CD4-positive, alpha-beta T cell (primary cell): ENCODE measurements around the gene AMIGO2. TPM values are rescaled to one million over a fixed set of nuclear protein-coding genes. Genes with fewer than 3 reads are reported as not detected.

ENCODE experiments used
- ATAC-seq: fragments of 200-7000 bp; cut with Tn5 transposase; one replicate; pipeline ENCODE4 v1.10.0; 2022; ENCODE audit warnings: mild to moderate bottlenecking; ENCODE audit not compliant: poor library complexity
- CTCF ChIA-PET: fragments of 350-600 bp; sonication (Branson Sonifier 250); formaldehyde crosslinking; loops from one replicate; lab custom pipeline; 2021; ENCODE audit warnings: antibody characterized with exemption, inconsistent platforms; lab: Charles Lee
- POLR2A ChIA-PET: fragments of 350-600 bp; sonication (Branson Sonifier 250); formaldehyde crosslinking; loops from one replicate; lab custom pipeline; 2021; ENCODE audit warnings: antibody characterized with exemption, inconsistent platforms; lab: Charles Lee
- DNase-seq, 14 experiments: peaks; one replicate each; pipeline ENCODE4 v3.0.0-alpha.2; 2013 to 2020; ENCODE audit warnings: mixed read lengths in 2 of 14
- H3K27ac ChIP-seq, 2 donors: one replicate each; pipeline versions ENCODE4 v1.5.1 to v1.7.0; 2013; ENCODE audit warnings: low read length in 2 of 2, low read depth in 1 of 2, mild to moderate bottlenecking in 1 of 2
- H3K27me3 ChIP-seq, 2 experiments: 1 replicate in 1 of 2; 2 replicates in 1 of 2; pipeline versions ENCODE4 v1.6.1 to v1.7.0; 2013; ENCODE audit warnings: low read length in 2 of 2, control low read depth in 1 of 2, mild to moderate bottlenecking in 1 of 2, moderate library complexity in 1 of 2; ENCODE audit not compliant: insufficient read depth in 2 of 2, control insufficient read depth in 1 of 2
- H3K36me3 ChIP-seq: one replicate; pipeline ENCODE4 v1.6.1; 2013; ENCODE audit warnings: low read length, control low read depth; ENCODE audit not compliant: insufficient read depth
- H3K4me1 ChIP-seq: one replicate; pipeline ENCODE4 v1.6.1; 2013; ENCODE audit warnings: low read length, control low read depth; ENCODE audit not compliant: insufficient read depth
- H3K4me3 ChIP-seq: one replicate; pipeline ENCODE4 v1.5.1; 2013; ENCODE audit warnings: mild to moderate bottlenecking, low read length, moderate library complexity
- H3K9me3 ChIP-seq, 2 experiments: 1 replicate in 1 of 2; 2 replicates in 1 of 2; pipeline versions ENCODE4 v1.6.1 to v1.7.0; 2013; ENCODE audit warnings: low read length in 2 of 2, mild to moderate bottlenecking in 2 of 2, control low read depth in 1 of 2, moderate library complexity in 1 of 2; ENCODE audit not compliant: control insufficient read depth in 1 of 2, insufficient read depth in 1 of 2
- H3K27ac Mint-ChIP-seq: one replicate; pipeline ENCODE4 v1.8.0; 2020; ENCODE audit warnings: mixed read lengths
- H3K27me3 Mint-ChIP-seq: one replicate; pipeline ENCODE4 v1.8.0; 2021; ENCODE audit warnings: mixed read lengths
- H3K36me3 Mint-ChIP-seq: one replicate; pipeline ENCODE4 v1.8.0; 2021; ENCODE audit warnings: low read depth, mixed read lengths
- H3K4me1 Mint-ChIP-seq: one replicate; pipeline ENCODE4 v1.8.0; 2021; ENCODE audit warnings: low read depth, mixed read lengths
- H3K4me3 Mint-ChIP-seq: one replicate; pipeline ENCODE4 v1.8.0; 2020; ENCODE audit warnings: mild to moderate bottlenecking, mixed read lengths
- H3K9me3 Mint-ChIP-seq: one replicate; pipeline ENCODE4 v1.8.0; 2020; ENCODE audit warnings: mixed read lengths
- intact Hi-C, 2 experiments: fragments of 100-400 bp; cut with DNase I in 1 of 2; cut with micrococcal nuclease in 1 of 2; formaldehyde crosslinking; loops; one replicate each; pipeline versions ENCODE4 v1.15.1 to v1.9.0; 2023 to 2025; cut with DNase I, micrococcal nuclease
- total RNA-seq, 174 experiments: library from RNA in 2 of 174; stranded (reverse) in 2 of 174; gene quantifications; one replicate each; pipeline ENCODE4 v1.2.3 and lab custom pipeline; 2021 to 2026
- TF ChIP-seq, protein P1 (sequence below): fragments of 200-600 bp; IDR thresholded peaks from one replicate; pipeline ENCODE4 v1.8.0; 2022; ENCODE audit warnings: antibody characterized with exemption, mild to moderate bottlenecking

AMIGO2 gene
- total RNA-seq, 2 experiments from 2014 or later, result 9.7 to 10.1 TPM

DNA sequence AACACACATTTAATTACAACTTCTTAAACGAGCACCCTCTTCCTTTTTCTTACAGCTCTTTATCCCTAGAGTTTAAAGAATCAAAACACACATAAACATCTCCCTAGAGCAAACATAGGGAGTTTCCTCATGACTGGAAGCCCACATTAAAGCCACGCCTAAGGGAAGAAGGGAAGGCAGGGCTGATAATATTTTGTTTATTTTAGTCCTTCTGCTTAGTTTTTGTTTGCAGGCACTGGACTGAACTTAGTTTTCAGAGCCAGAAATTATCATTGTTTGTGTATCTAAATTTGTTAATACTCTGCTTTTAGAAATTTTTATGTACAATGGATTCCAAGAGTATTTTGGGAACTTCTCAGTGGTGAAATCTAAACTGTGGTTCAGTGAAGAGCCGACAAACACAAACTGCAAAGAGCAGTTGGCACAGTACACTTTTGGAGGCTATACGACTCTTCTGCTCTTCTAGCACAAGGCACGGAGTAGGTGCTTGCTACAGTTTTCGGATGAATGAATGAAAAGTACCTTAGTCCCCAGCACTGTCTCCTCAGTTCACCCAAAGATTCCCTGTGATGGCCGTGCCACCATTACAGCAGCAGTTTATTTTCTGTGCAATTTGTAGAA lies 17.6 kb upstream of the AMIGO2 start:
- Histone ChIP-seq H3K9me3 (no peaks in the 10 kb centered on the region), H3K27ac (no peak overlapping the region), H3K4me3 (no peak overlapping the region), H3K36me3 (no peaks in the 10 kb centered on the region), H3K27me3 (no peaks in the 10 kb centered on the region), H3K4me1 (no peaks in the 10 kb centered on the region)
- Mint-ChIP-seq H3K9me3 (no peaks in the 10 kb centered on the region), H3K4me3 (no peak overlapping the region), H3K4me1 (peaks cover 32% of the 10 kb centered on the region), H3K27ac (no peak overlapping the region), H3K27me3 (no peaks in the 10 kb centered on the region), H3K36me3 (no peaks in the 10 kb centered on the region)
- ChIA-PET CTCF (no interaction called here), POLR2A (interaction anchor here (1.3 kb wide), 1 partner anchor 110 kb away, joined by 3 read pairs; no protein-coding TSS in a partner anchor)
- no peak for DNase-seq
- intact Hi-C loops, result loop anchor here in 1 of 2 experiments (10.0 kb wide), 1 partner anchor 53 kb away; no protein-coding TSS in a partner anchor
- ATAC-seq, result no peak
- TF ChIP-seq, protein P1, sequence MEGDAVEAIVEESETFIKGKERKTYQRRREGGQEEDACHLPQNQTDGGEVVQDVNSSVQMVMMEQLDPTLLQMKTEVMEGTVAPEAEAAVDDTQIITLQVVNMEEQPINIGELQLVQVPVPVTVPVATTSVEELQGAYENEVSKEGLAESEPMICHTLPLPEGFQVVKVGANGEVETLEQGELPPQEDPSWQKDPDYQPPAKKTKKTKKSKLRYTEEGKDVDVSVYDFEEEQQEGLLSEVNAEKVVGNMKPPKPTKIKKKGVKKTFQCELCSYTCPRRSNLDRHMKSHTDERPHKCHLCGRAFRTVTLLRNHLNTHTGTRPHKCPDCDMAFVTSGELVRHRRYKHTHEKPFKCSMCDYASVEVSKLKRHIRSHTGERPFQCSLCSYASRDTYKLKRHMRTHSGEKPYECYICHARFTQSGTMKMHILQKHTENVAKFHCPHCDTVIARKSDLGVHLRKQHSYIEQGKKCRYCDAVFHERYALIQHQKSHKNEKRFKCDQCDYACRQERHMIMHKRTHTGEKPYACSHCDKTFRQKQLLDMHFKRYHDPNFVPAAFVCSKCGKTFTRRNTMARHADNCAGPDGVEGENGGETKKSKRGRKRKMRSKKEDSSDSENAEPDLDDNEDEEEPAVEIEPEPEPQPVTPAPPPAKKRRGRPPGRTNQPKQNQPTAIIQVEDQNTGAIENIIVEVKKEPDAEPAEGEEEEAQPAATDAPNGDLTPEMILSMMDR, result no peak

DNA sequence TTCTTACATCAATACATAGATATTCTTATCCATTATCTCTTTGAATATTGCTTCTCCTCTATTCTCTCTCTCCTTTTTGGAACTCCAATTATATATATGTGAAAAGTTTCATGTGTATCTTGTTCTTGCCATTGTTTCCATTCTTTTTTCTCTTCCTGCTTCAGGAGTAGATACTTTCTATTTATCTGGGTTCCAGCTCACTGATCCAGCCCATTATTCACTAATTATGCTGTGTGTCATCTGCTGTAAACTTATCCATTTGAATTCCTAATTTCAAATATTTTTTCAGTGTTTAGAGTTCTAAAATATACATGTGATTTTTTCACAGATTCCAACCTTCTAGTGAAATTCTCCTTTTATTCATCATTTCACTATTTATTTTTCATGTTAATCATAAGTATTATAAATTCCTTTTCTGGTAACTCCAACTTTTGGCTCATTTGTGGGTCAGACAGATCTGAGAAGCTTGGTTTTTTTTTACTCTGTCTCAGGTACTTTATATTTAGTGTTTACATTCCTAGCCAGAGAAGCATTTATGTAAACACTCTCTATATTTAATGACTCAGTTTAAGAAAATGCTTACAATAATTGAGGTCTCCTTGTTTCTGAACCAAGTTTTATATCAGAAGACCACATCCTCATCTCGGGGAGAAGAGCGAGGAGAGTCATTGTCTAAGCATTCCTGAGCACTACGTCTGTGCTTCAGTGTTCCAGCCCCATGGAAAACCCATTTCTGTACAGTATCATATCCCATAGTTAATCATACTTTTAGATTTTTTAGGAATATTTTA lies 15.9 kb upstream of the AMIGO2 start:
- Mint-ChIP-seq H3K36me3 (peaks cover 11% of the 10 kb centered on the region), H3K27ac (no peak overlapping the region), H3K4me1 (peaks cover 35% of the 10 kb centered on the region), H3K9me3 (peaks cover 5% of the 10 kb centered on the region), H3K4me3 (no peak overlapping the region), H3K27me3 (no peaks in the 10 kb centered on the region)
- intact Hi-C loops, result loop anchor here in 1 of 2 experiments (10.0 kb wide), 1 partner anchor 51 kb away; no protein-coding TSS in a partner anchor
- ATAC-seq, result no peak
- DNase-seq, result no peak
- Histone ChIP-seq H3K27ac (no peak overlapping the region), H3K4me1 (no peaks in the 10 kb centered on the region), H3K27me3 (no peaks in the 10 kb centered on the region), H3K9me3 (no peaks in the 10 kb centered on the region), H3K4me3 (no peak overlapping the region), H3K36me3 (no peaks in the 10 kb centered on the region)
- TF ChIP-seq, protein P1, result no peak
- CTCF ChIA-PET, result interaction anchor here (1.5 kb wide), 1 partner anchor 9 kb away, joined by 3 read pairs; no protein-coding TSS in a partner anchor
- POLR2A ChIA-PET, result interaction anchor here (0.7 to 2.2 kb wide), 7 partner anchors 10 to 118 kb away, joined by 3 to 20 read pairs (median 5); partner anchors contain the start of genes AMIGO2 and PCED1B

DNA sequence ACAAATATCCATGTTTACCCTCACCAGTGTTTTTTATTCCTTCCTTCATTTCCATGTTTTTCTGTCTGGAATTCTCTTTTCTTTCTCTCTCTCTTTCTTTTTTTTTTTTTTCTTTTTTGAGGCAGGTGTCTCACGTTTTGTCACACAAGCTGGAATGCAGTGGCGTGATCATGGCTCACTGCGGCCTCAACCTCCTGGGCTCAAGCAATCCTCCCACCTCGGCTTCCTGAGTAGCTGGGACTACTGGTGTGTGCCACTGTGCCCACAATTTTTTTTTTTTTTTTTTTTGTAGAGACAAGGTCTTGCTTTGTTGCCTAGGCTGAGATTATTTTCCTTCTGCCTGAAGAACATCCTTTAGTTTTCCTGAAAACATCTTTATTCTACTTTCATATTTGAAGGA lies 15.0 kb upstream of the AMIGO2 start:
- H3K27me3 Mint-ChIP-seq, result no peaks in the 10 kb centered on the region
- intact Hi-C loops, result loop anchor here in 1 of 2 experiments (10.0 kb wide), 1 partner anchor 50 kb away; no protein-coding TSS in a partner anchor
- no peak for ATAC-seq
- Histone ChIP-seq H3K27me3 (no peaks in the 10 kb centered on the region), H3K4me1 (no peaks in the 10 kb centered on the region), H3K36me3 (no peaks in the 10 kb centered on the region), H3K27ac (no peak overlapping the region), H3K9me3 (peaks cover 0 to 2% of the 10 kb centered on the region in 2 experiments), H3K4me3 (no peak overlapping the region)
- POLR2A ChIA-PET, result interaction anchor here (0.7 to 2.2 kb wide), 8 partner anchors 9 to 119 kb away, joined by 3 to 20 read pairs (median 5); partner anchors contain the start of genes AMIGO2 and PCED1B
- peaks cover 7% of the 10 kb centered on the region for H3K9me3 Mint-ChIP-seq
- TF ChIP-seq, protein P1, result no peak
- peaks cover 17% of the 10 kb centered on the region for H3K36me3 Mint-ChIP-seq
- H3K4me1 Mint-ChIP-seq, result peaks cover 35% of the 10 kb centered on the region
- CTCF ChIA-PET, result interaction anchor here (1.5 kb wide), 1 partner anchor 9 kb away, joined by 3 read pairs; no protein-coding TSS in a partner anchor
- DNase-seq, result no peak
- no peak overlapping the region for H3K27ac Mint-ChIP-seq
- no peak overlapping the region for H3K4me3 Mint-ChIP-seq
